Esophagus muscularis mucosa (tissue), 4 donors: ENCODE measurements around the gene PSMB1. TPM values are rescaled to one million over a fixed set of nuclear protein-coding genes. Genes with fewer than 3 reads are reported as not detected.

Experiments used
- DNase-seq: peaks from one replicate; pipeline ENCODE4 v3.0.0-alpha.2; 2017; ENCODE audit errors: extremely low spot score
- H3K27ac ChIP-seq, 4 donors: fragments of 200-600 bp; sonication (generic); replicated peaks in 1 of 4; 1 replicate in 3 of 4; 2 replicates in 1 of 4; pipeline ENCODE4 v1.5.1; 2016 to 2019; ENCODE audit warnings: mild to moderate bottlenecking in 1 of 4
- H3K27me3 ChIP-seq, 4 donors: fragments of 200-600 bp; sonication (generic); one replicate each; pipeline versions ENCODE4 v1.5.1 to v1.6.0; 2016 to 2019
- H3K36me3 ChIP-seq, 4 donors: fragments of 200-600 bp; sonication (generic); one replicate each; pipeline ENCODE4 v1.5.1; 2016 to 2019
- H3K4me1 ChIP-seq, 4 donors: fragments of 200-600 bp; sonication (generic); one replicate each; pipeline ENCODE4 v1.5.1; 2016 to 2019
- H3K4me3 ChIP-seq, 4 donors: fragments of 200-600 bp; sonication (generic); 1 replicate in 2 of 4; 2 replicates in 2 of 4; pipeline ENCODE4 v1.5.1; 2016 to 2019; ENCODE audit warnings: mild to moderate bottlenecking in 4 of 4, moderate library complexity in 1 of 4
- H3K9me3 ChIP-seq, 4 donors: fragments of 200-600 bp; sonication (generic); 1 replicate in 3 of 4; 2 replicates in 1 of 4; pipeline ENCODE4 v1.5.1; 2016 to 2019
- CTCF ChIP-seq, 3 experiments: fragments of 200-600 bp in 2 of 3; fragments of 450-650 bp in 1 of 3; sonication (generic) in 2 of 3; IDR thresholded peaks; one replicate each; pipeline ENCODE4 v1.5.1; 2017 to 2019; ENCODE audit warnings: antibody characterized with exemption in 3 of 3, mild to moderate bottlenecking in 2 of 3, moderate library complexity in 1 of 3
- EP300 ChIP-seq: sonication (generic); formaldehyde crosslinking; IDR thresholded peaks from one replicate; pipeline ENCODE4 v1.6.1; 2017; ENCODE audit warnings: antibody characterized with exemption
- POLR2A ChIP-seq: fragments of 450-650 bp; IDR thresholded peaks from one replicate; pipeline ENCODE4 v1.6.1; 2017; ENCODE audit warnings: antibody characterized with exemption, moderate library complexity, mild to moderate bottlenecking, low read depth
- POLR2AphosphoS5 ChIP-seq, 2 donors: sonication (generic); formaldehyde crosslinking; IDR thresholded peaks; one replicate each; pipeline ENCODE4 v1.6.1; 2017; ENCODE audit warnings: antibody characterized with exemption in 2 of 2
- WGBS: methylation state at CpG from one replicate; pipeline ENCODE4 v1.1.5; 2018; 5-methylcytosine and 5-hydroxymethylcytosine counted together
- intact Hi-C: fragments of 100-400 bp; cut with DNase I; formaldehyde crosslinking; loops from one replicate; pipeline ENCODE4 v1.15.1; 2023
- total RNA-seq, 4 donors: library from RNA; depleted of rRNA; stranded (reverse); fragments of >200 nt; gene quantifications; one replicate each; pipeline versions ENCODE4 v1.1.0 to v1.2.1, GENCODE V29; 2016

The PSMB1 gene
- total RNA-seq, 4 donors from 2014 or later: 182 to 220 (median 211) TPM

GRCh38 chr6:170542031-170542719 lies 10.9 kb downstream of the PSMB1 start:
- intact Hi-C loops: no loop called here
- peaks cover 57 to 100% (median 97%) of the 10 kb centered on the region in 4 donors for H3K36me3 ChIP-seq
- TF ChIP-seq POLR2AphosphoS5 (IDR thresholded peaks at IDR 0.05): no peak
- TF ChIP-seq EP300: no peak
- TF ChIP-seq CTCF (IDR thresholded peaks at IDR 0.05): no peak
- TF ChIP-seq POLR2A: no peak
- DNase-seq: no peak
- H3K27ac ChIP-seq: no peak overlapping the region
- WGBS: 90% methylated on average over 10 of the region's 10 CpGs
- H3K4me1 ChIP-seq: peaks cover 0 to 45% (median 2%) of the 10 kb centered on the region in 4 donors
- H3K27me3 ChIP-seq: no peaks in the 10 kb centered on the region
- H3K4me3 ChIP-seq: no peak overlapping the region
- H3K9me3 ChIP-seq: no peaks in the 10 kb centered on the region

GRCh38 chr6:170537329-170537728 lies 15.8 kb downstream of the PSMB1 start:
- TF ChIP-seq POLR2A: no peak
- no peak for TF ChIP-seq EP300
- 94% methylated on average over 4 of the region's 4 CpGs for WGBS
- intact Hi-C loops: no loop called here
- Histone ChIP-seq H3K4me3 (no peak overlapping the region), H3K27me3 (no peaks in the 10 kb centered on the region), H3K36me3 (peaks cover 60 to 100% (median 90%) of the 10 kb centered on the region in 4 donors), H3K27ac (no peak overlapping the region), H3K4me1 (peaks cover 7 to 18% (median 10%) of the 10 kb centered on the region in 4 donors), H3K9me3 (no peaks in the 10 kb centered on the region)
- DNase-seq: no peak

- H3K27me3 ChIP-seq: no peaks in the 10 kb centered on the region
- DNase-seq: no peak
- 91% methylated on average over 5 of the region's 5 CpGs for WGBS
- no peak overlapping the region for H3K27ac ChIP-seq
- H3K36me3 ChIP-seq: peaks cover 54 to 99% (median 87%) of the 10 kb centered on the region in 4 donors
- TF ChIP-seq POLR2AphosphoS5 (IDR thresholded peaks at IDR 0.05) (no peak), POLR2A (no peak), EP300 (no peak), CTCF (IDR thresholded peaks at IDR 0.05) (no peak)
- H3K4me3 ChIP-seq: no peak overlapping the region
- H3K4me1 ChIP-seq: peaks cover 7 to 16% (median 13%) of the 10 kb centered on the region in 4 donors
- H3K9me3 ChIP-seq: no peaks in the 10 kb centered on the region
- intact Hi-C loops: no loop called here
Observed at GRCh38 chr6:170536671-170537070, 16.4 kb downstream of the PSMB1 start.

- Histone ChIP-seq H3K9me3 (no peaks in the 10 kb centered on the region), H3K4me1 (peaks cover 5 to 18% (median 9%) of the 10 kb centered on the region in 4 donors), H3K36me3 (peaks cover 49 to 90% (median 74%) of the 10 kb centered on the region in 4 donors), H3K4me3 (no peak overlapping the region), H3K27ac (no peak overlapping the region), H3K27me3 (no peaks in the 10 kb centered on the region)
- 93% methylated on average over 5 of the region's 5 CpGs for WGBS
- no peak for DNase-seq
- intact Hi-C loops: no loop called here
- no peak for TF ChIP-seq POLR2AphosphoS5 (IDR thresholded peaks at IDR 0.05)
- TF ChIP-seq CTCF (IDR thresholded peaks at IDR 0.05): no peak
- no peak for TF ChIP-seq POLR2A
- no peak for TF ChIP-seq EP300
Observed at GRCh38 chr6:170535004-170535403, 18.1 kb downstream of the PSMB1 start.

- peaks cover 0 to 19% (median 12%) of the 10 kb centered on the region in 4 donors for H3K4me1 ChIP-seq
- TF ChIP-seq POLR2AphosphoS5 (IDR thresholded peaks at IDR 0.05) (no peak), POLR2A (no peak), CTCF (IDR thresholded peaks at IDR 0.05) (no peak), EP300 (no peak)
- peaks cover 49 to 78% (median 63%) of the 10 kb centered on the region in 4 donors for H3K36me3 ChIP-seq
- H3K27ac ChIP-seq: no peak overlapping the region
- DNase-seq: no peak
- H3K27me3 ChIP-seq: no peaks in the 10 kb centered on the region
- intact Hi-C loops: no loop called here
- no peak overlapping the region for H3K4me3 ChIP-seq
- no peaks in the 10 kb centered on the region for H3K9me3 ChIP-seq
- 90% methylated on average over 2 of the region's 2 CpGs for WGBS
Observed at GRCh38 chr6:170533792-170534191, 19.3 kb downstream of the PSMB1 start.
